OCI-LY3 (cell line): Measurements from ENCODE around the gene PLD1.

ENCODE experiments used
- H2AFZ ChIP-seq: fragments of 200-600, 300-600 bp; shearing (Covaris generic); 2 replicates; pipeline ENCODE4 v1.6.0; 2014; ENCODE audit warnings: antibody characterized with exemption, low read depth, low read length
- H3K27ac ChIP-seq: fragments of 200-600, 300-600 bp; sonication (generic); 2 replicates; pipeline ENCODE4 v1.5.1; 2014; ENCODE audit warnings: mild to moderate bottlenecking, low read length, moderate library complexity, mixed read lengths
- H3K27me3 ChIP-seq: fragments of 200-600, 300-600 bp; sonication (generic); 2 replicates; pipeline ENCODE4 v1.6.1; 2014; ENCODE audit warnings: low read depth, low read length, mixed read lengths
- H3K36me3 ChIP-seq: fragments of 200-600, 300-600 bp; sonication (generic); replicated peaks from 2 replicates; pipeline ENCODE3; 2014; ENCODE audit warnings: low read depth, low read length, mixed read lengths
- H3K4me1 ChIP-seq: fragments of 300-600, 200-600 bp; sonication (generic); 2 replicates; pipeline ENCODE4 v1.6.1; 2014; ENCODE audit warnings: low read length, mixed read lengths
- H3K4me2 ChIP-seq: fragments of 200-600, 300-600 bp; sonication (generic); 2 replicates; pipeline ENCODE4 v1.6.1; 2014; ENCODE audit warnings: low read length, mixed read lengths
- H3K4me3 ChIP-seq: fragments of 300-600, 200-600 bp; sonication (generic); 2 replicates; pipeline ENCODE4 v1.5.1; 2014; ENCODE audit warnings: antibody characterized with exemption, mild to moderate bottlenecking, low read length, moderate library complexity
- H3K79me2 ChIP-seq: fragments of 300-600, 200-600 bp; shearing (Covaris generic); 2 replicates; pipeline ENCODE4 v1.6.1; 2014; ENCODE audit warnings: mild to moderate bottlenecking, low read length, mixed read lengths
- H3K9ac ChIP-seq: fragments of 300-600, 200-600 bp; shearing (Covaris generic); 2 replicates; pipeline ENCODE4 v1.6.0; 2014; ENCODE audit warnings: mild to moderate bottlenecking, low read length, moderate library complexity
- H3K9me3 ChIP-seq: fragments of 200-600, 300-600 bp; shearing (Covaris generic); 2 replicates; pipeline ENCODE4 v1.6.1; 2014; ENCODE audit warnings: low read length, mixed read lengths; ENCODE audit not compliant: insufficient read depth
- H4K20me1 ChIP-seq: fragments of 200-600, 300-600 bp; sonication (generic); 2 replicates; pipeline ENCODE4 v1.6.1; 2016; ENCODE audit warnings: low read length, mixed read lengths; ENCODE audit not compliant: insufficient read depth
- CTCF ChIP-seq: fragments of 200-600, 300-600 bp; sonication (generic); IDR thresholded peaks from 2 replicates; pipeline ENCODE4 v1.5.1; 2014; ENCODE audit warnings: antibody characterized with exemption, low read length, low read depth
- EZH2phosphoT487 ChIP-seq: fragments of 200-600 bp; shearing (Covaris generic); IDR thresholded peaks from 2 replicates; pipeline ENCODE4 v1.6.1; 2018; ENCODE audit warnings: antibody characterized with exemption, mixed run types, low read depth

The PLD1 gene

GRCh38 chr3:171676601-171677175 lies 133.6 kb downstream of the PLD1 start:
- no peaks in the 10 kb centered on the region for H4K20me1 ChIP-seq
- no peak overlapping the region for H3K9ac ChIP-seq
- no peak overlapping the region for H3K27ac ChIP-seq
- H3K4me1 ChIP-seq, result no peaks in the 10 kb centered on the region
- H3K27me3 ChIP-seq, result 0 out of 2 replicates have a peak, but pooled peaks cover 3% of the 10 kb centered on the region
- H3K36me3 ChIP-seq, result no peaks in the 10 kb centered on the region
- H2AFZ ChIP-seq, result no peak overlapping the region
- no peaks in the 10 kb centered on the region for H3K79me2 ChIP-seq
- H3K4me3 ChIP-seq, result no peak overlapping the region
- no peaks in the 10 kb centered on the region for H3K9me3 ChIP-seq
- no peak overlapping the region for H3K4me2 ChIP-seq
- no peak for TF ChIP-seq CTCF
- no peak for TF ChIP-seq EZH2phosphoT487

- Histone ChIP-seq H3K4me1 (no peaks in the 10 kb centered on the region), H3K9ac (no peak overlapping the region), H2AFZ (no peak overlapping the region), H3K4me3 (no peak overlapping the region), H3K4me2 (no peak overlapping the region), H3K9me3 (no peaks in the 10 kb centered on the region), H3K27ac (no peak overlapping the region), H3K36me3 (no peaks in the 10 kb centered on the region), H3K79me2 (no peaks in the 10 kb centered on the region), H3K27me3 (0 out of 2 replicates have a peak, but pooled peaks cover 3% of the 10 kb centered on the region), H4K20me1 (no peaks in the 10 kb centered on the region)
- no peak for TF ChIP-seq EZH2phosphoT487
- no peak for TF ChIP-seq CTCF
Observed at GRCh38 chr3:171673951-171674350, 136.3 kb downstream of the PLD1 start.

- no peaks in the 10 kb centered on the region for H3K79me2 ChIP-seq
- H3K27ac ChIP-seq, result no peak overlapping the region
- H3K4me1 ChIP-seq, result no peaks in the 10 kb centered on the region
- H4K20me1 ChIP-seq, result no peaks in the 10 kb centered on the region
- H3K4me2 ChIP-seq, result no peak overlapping the region
- no peak overlapping the region for H3K4me3 ChIP-seq
- no peaks in the 10 kb centered on the region for H3K36me3 ChIP-seq
- H3K9ac ChIP-seq, result no peak overlapping the region
- 0 out of 2 replicates have a peak, but pooled peaks cover 3% of the 10 kb centered on the region for H3K27me3 ChIP-seq
- no peak overlapping the region for H2AFZ ChIP-seq
- no peak for TF ChIP-seq EZH2phosphoT487
- TF ChIP-seq CTCF, result no peak
- H3K9me3 ChIP-seq, result no peaks in the 10 kb centered on the region
Observed at GRCh38 chr3:171672538-171672937, 137.7 kb downstream of the PLD1 start.

GRCh38 chr3:171672124-171672523 lies 138.2 kb downstream of the PLD1 start:
- no peaks in the 10 kb centered on the region for H3K36me3 ChIP-seq
- H3K4me2 ChIP-seq, result no peak overlapping the region
- H2AFZ ChIP-seq, result no peak overlapping the region
- H3K27ac ChIP-seq, result no peak overlapping the region
- H3K79me2 ChIP-seq, result no peaks in the 10 kb centered on the region
- no peaks in the 10 kb centered on the region for H4K20me1 ChIP-seq
- no peaks in the 10 kb centered on the region for H3K27me3 ChIP-seq
- H3K9me3 ChIP-seq, result no peaks in the 10 kb centered on the region
- TF ChIP-seq EZH2phosphoT487 (no peak), CTCF (no peak)
- no peak overlapping the region for H3K9ac ChIP-seq
- no peak overlapping the region for H3K4me3 ChIP-seq
- H3K4me1 ChIP-seq, result no peaks in the 10 kb centered on the region
